GM18508 (cell line): Measurements from ENCODE around the gene OSBPL9.
"Not testable (repeated sequence)": the region's sequence is repeated elsewhere in the genome, so short reads cannot be mapped to it uniquely, and the experiment has no call there.

Experiments used
- ATAC-seq: cut with Tn5 transposase; IDR thresholded peaks from one replicate; pipeline ENCODE4 v1.9.1; 2021; ENCODE audit warnings: moderate number of reproducible peaks; ENCODE audit not compliant: insufficient read depth, unreplicated experiment

Gene OSBPL9

DNA sequence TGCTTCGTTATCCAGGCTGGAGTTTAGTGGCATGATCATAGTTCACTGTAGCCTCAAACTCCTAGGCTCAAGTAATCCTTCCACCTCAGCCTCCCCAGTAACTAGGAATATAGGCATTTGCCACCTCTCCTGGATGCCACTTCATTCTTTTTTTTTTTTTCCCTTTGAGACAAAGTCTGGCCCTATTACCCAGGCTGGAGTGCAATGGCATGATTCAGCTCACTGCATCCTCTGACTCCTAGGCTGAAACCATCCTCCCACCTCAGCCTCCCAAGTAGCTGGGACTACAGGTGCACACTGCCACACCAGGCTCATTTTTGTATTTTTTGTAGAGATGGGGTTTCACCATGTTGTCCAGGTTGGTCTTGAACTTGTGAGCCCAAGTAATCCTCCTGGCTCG is 19.3 kb downstream of the OSBPL9 start:
- no peak for ATAC-seq

DNA sequence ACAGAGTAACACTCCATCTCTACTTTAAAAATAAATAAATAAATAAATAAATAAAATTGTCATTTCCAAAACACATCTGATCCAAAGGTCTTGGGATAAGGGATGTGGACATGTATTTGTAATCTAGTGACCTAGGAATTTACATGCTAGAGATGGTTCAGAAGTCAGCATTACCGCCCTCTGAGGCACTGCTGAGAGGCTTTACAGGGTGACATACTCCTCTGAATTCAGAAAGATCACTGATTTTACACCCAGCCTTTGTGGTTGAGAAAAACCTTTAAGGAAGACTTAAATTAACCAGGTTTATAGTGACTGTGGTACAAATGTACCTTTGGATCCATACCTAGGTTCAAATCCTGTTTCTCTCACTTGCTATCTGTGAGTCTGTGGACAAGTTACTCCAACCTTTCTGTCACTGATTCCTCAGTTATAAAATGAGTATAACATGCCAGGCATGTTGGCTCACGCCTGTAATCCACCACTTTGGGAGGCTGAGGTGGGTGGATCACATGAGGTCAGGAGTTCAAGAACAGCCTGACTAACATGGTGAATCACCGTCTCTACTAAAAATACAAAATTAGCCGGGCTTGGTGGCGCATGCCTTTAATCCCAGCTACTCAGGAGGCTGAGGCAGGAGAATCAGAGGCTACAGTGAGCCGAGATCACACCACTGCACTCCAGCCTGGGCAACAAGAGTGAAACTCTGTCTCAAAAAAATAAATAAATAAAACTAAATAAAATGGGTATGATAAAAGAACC is 20.1 kb downstream of the OSBPL9 start:
- ATAC-seq, result no peak

DNA sequence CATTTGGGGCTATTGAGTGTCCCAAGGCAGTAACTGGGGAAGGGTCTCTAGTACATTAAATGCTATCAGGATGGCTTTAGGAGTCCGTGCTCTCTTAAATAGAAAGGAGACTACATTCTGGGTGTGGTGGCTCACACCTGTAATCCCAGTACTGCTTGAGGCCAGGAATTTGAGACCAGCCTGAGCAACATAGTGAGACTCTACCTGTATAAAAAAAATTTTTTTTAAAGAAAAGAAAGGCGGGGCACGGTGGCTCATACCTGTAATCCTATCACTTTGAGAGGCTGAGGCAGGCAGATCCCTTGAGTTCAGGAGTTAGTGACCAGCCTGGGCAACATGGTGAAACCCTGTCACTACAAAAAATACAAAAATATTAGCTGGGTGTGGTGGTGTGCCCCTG is 21.5 kb downstream of the OSBPL9 start:
- no peak for ATAC-seq

GRCh38 chr1:51639694-51640093 is 22.8 kb downstream of the OSBPL9 start:
- no peak for ATAC-seq

DNA sequence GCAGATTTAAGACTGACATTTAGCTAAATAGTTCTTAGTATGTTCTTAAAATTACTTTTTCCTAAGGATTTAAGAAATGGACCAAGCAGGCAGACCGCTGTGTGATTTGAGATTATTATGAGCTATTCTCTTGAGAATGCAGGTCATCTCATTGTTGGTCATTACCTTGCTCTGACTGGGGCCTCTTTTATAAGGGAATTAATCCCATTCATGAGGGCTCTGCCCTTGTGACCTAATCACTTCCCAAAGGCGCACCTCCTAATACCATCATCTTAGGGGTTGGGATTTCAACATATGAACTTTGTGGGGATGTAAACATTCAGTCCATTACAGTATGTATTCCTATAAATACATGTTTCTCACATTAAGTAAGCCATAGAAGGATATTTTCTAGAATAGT is 24.2 kb downstream of the OSBPL9 start:
- ATAC-seq, result no peak

- ATAC-seq, result no peak
Measured at GRCh38 chr1:51642739-51643142, 25.8 kb downstream of the OSBPL9 start.

DNA sequence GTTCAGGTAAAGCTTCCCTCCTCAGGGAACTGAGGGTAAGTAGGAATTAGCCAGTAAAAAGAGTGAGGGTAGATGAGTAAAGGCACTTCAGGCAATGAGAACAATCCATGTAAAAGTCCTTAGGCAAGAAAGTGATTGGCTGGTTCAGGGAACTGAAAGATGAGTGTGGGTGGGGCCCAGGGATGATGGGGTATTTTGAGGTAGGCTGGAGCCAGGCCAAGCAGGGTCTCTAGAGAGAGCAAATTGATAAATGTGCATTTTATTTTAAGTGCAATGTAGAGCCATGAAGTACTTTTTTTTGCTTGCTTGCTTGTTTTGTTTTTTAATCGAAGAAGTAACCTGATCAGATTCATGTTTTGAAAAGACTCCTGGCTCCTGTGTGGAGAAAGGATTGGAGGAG is 26.5 kb downstream of the OSBPL9 start:
- ATAC-seq, result no peak

DNA sequence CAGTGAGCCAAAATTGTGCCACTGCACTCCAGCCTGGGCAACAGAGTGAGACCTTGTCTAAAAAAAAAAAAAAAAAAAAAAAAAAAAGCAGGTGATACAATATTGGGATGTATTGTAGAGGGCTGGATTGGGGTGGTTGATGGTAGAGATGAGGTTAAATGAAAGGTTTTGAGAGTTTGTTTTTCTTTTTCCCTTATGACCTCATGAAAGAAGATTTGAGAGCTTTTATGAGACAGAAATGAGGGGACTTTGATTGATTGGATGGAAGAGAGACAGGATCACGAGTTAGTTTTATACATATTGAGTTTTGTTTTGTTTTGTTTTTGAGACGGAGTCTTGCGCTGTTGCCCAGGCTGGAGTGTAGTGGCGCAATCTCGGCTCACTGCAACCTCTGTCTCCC is 27.1 kb downstream of the OSBPL9 start:
- ATAC-seq, result no peak

- ATAC-seq, result no peak
Measured at GRCh38 chr1:51644533-51645197, 27.8 kb downstream of the OSBPL9 start.

- ATAC-seq, result not testable (repeated sequence)
Measured at GRCh38 chr1:51646592-51646991, 29.7 kb downstream of the OSBPL9 start.

DNA sequence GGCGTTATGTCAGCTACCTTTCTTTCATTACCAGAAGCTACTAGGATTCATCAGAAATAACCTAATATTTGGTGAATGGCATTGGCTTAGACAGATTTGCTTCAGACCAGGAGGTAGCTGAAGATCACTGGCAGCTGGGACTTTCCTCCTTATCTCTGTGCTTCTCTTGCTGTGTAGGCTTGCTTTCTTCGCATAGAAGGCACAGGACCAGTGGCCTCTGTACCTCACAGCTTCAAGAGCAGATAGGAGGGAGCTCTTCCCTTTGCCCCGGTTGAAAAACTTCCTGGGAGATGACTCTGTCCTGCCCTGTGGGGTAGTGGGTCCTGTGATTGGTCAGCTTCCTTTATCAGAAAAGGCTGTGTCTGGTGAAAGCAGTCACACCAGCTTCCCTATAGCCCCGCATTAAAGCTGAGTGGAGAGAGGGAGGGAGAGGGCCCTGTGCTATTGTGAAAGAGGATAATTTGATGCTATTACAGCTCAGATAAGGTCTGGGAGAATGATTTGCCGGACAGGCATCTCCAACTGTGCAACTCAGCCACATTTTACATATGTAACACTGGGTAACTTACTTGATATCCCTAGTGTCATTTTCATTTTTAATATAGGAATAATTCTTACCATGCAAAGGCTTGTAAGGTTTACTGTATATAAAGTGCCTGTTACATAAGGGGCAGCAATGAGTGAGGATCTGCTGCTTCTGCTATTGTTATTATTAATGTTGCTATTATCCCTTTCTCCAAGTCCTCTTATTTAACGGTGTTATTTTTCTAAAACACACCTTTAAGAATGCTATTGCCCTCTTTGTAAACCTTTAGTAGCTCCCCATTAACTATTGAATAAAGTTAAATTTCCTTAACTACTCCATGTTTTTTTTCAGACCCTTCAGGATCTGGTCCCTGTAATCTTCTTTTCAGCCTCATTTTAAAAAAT is 31.6 kb downstream of the OSBPL9 start:
- ATAC-seq, result no peak

DNA sequence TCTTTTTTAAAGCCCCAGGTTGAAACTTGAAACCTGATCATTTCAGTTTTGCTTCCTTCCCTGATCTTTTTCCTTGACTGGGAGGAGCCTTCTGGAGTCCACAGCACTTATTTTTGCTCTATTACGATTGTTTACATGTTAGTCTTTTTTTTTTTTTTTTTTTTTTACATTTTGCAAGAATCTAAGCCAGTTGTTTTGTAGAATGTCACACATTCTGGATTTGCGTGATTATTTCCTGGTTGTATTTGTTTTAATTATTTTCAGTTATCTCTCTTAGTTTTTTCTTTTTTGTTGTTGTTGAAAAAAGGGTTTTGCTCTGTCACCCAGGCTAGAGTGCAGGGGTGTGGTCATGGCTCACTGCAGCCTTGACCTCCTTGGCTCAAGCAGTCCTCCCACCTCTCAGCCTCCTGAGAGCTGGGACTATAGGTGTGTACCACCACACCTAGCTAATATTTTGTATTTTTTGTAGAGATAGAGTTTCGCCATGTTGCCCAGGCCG is 32.8 kb downstream of the OSBPL9 start:
- ATAC-seq, result no peak

DNA sequence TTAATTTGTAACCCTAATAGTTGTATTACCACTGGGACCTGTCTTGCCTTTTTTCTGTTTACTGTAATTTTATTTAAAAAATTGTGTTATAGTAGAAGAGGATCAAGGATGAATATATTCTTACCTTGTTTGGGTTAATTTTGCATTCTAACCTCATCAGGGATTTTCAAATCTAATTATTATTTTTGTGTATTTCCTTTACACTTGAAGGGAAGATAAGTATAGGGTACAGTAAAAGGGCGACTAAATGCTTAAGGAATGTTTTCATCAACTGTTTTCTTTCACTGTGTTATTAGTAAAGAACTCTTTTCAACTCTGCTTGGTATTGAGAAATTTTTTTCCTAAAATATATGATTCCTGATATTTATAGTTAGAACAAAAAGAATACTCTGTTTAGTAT is 33.3 kb downstream of the OSBPL9 start:
- ATAC-seq, result no peak

DNA sequence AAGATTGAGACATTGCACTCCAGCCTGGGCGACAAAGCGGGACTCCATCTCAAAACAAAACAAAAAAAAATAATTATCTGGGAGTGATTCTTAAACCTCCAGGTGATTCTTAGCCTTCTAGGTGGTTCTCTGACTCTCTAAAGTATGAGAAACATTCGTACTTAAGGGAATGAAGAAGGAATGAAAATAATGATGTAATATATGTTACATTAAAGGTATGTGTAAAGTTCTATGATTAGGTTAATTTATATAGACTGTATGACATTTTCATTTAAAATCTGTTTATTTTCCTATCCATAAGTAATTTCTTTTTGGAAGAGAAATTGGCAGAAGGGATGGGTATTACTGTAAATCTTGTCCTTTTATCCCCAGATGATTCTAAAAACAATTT is 34.7 kb downstream of the OSBPL9 start:
- no peak for ATAC-seq

- ATAC-seq, result no peak
Measured at GRCh38 chr1:51652599-51652998, 35.7 kb downstream of the OSBPL9 start.

DNA sequence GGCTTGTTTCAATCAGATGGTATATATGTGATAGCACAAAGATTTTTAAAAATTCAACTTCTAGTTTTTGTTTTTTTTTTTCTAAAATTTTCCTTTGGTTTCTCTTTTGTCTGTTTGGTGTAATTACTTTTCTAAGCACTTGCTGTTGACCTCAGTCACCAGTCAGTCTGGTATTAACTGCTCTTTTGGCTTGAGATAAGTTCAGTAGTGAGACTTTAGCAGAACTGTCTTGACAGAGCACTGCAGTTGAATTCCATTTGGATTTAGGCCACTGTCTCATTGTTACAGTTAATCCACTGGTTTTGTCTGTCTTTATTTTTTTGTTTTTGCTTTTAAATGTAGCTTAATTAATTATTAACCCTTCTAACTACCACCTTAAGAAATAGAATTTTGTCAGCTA is 36.2 kb downstream of the OSBPL9 start:
- no peak for ATAC-seq

GRCh38 chr1:51654000-51654399 is 37.1 kb downstream of the OSBPL9 start:
- no peak for ATAC-seq

DNA sequence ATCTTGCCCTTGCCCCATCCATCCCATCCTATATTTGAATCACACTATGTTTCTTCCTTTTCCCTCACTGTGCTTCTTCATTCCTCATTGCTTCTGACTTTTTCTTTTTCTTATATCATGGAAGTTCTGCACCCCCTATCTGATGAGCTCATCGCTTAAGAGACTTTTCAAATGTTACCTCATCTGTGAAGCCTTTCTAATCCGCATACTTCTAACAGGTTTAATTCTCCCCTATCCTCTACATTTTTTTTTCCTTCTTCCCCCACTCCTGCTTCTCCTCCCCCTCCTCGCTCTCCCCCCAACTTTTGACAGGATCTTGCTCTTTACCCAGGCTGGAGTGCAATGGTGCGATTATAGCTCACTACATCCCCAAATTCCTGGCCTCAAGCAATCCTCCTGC is 39.5 kb downstream of the OSBPL9 start:
- no peak for ATAC-seq

- ATAC-seq, result no peak
Measured at GRCh38 chr1:51660580-51660979, 43.7 kb downstream of the OSBPL9 start.

DNA sequence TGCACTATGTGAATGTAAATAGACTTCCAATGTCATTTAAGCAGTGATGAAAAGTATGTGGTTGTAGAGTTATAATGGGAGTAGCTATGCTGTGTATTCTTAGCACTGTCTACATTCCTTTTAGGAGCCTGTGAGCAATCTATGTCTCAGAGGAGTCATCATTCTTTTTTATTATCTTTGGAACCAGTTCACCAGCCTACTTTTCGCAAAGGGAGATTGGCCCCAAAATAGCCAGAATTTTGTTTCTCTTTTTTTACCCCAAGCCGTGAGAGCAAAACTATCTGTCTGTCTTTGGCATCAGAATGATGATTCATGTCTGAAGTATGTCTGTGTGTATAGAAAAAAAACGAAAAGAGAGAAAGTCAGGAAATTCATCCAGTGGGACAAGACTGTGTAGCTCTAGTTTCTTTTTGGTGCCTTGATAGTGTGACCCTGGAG is 44.2 kb downstream of the OSBPL9 start:
- no peak for ATAC-seq

DNA sequence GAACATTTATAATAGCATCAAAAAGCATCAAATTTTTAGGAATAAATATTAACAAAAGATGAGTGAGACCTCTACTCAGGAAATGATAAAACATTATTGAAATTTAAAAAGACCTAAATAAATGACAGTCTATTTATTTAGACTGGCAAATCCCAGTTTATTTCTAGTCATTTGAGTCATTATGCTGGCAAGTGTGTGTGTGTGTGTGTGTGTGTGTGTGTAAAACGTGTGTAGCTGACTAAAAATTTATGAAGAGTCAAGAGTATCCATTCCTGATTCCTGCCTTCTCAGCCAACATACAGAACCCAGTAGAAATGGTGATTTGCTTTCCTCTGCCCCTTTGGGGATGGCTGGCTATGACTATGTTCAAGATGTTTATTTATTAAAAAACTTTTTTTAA is 46.2 kb downstream of the OSBPL9 start:
- ATAC-seq, result no peak
